ENCODE results near the gene NGEF.

The NGEF gene

DNA sequence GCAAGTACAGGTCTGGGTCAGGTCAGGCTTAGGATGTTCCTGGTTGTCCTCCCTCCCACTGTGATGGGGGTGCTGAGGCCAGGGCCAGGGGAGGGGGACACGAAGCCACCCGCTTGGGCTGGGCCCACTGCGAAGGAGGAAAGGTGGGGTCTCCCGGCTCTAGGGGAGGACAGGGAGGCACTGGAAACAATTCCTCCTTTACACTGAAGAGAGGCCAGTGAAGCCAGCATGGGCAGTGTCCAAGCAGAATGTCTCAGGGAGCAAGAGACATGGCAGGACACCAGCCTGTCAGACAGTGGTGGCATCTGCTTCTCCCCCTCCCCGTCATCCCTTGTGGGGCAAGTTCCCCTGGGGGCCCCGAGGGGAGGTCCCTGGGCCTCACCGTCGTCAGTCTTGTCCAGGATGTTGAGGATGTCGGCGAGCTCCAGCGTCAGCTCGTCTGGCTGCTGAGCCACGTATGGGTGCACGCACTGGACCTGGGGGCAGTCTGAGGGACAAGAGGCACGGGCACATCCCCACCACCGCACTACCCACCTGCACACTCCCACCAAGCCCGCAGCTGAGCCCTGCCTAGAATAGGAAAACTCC is 132.2 kb downstream of the NGEF start:
- FAIRE-seq = no peak

DNA sequence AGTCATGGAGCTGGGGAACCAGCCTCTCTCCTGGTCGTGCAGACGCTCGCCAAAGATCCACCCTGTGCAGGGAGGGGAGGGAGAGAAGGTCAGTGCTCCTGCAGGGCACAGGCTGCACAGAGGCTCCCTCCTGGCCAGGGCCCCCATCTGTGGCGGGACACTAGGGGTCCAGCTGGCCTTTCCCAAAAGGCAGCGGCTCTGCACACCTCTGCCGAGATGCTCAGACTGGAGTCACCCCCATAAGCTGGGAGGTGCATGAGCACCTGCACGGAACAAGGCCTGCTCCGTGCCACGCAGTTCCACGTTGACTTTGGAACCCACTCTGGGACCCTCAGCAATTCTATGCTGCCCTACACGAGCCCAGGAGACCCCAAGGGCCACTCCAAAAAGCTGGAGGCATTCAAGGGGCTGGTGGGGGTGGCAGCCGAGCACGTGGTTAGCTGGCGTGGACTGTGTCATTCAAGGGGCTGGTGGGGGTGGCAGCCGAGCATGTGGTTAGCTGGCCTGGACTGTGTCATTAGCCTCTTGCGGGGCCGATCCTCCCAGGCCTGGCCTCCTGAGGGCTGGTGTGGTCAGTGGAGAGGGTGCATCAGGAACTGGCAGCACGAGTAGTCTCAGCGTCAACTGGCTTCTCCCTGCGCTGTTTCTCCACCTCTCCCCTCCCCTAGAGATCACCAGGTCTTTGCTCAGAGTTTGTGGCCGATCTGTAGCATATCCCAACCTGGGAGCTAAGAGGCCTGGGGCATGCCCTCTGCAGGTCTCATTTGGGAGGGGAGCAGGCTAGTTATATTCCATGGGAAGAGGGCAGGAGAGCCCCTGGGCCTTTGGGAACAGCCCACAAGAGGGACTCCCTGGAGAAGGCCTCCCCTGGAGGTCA is 133.2 kb downstream of the NGEF start:
- no peak for FAIRE-seq

DNA sequence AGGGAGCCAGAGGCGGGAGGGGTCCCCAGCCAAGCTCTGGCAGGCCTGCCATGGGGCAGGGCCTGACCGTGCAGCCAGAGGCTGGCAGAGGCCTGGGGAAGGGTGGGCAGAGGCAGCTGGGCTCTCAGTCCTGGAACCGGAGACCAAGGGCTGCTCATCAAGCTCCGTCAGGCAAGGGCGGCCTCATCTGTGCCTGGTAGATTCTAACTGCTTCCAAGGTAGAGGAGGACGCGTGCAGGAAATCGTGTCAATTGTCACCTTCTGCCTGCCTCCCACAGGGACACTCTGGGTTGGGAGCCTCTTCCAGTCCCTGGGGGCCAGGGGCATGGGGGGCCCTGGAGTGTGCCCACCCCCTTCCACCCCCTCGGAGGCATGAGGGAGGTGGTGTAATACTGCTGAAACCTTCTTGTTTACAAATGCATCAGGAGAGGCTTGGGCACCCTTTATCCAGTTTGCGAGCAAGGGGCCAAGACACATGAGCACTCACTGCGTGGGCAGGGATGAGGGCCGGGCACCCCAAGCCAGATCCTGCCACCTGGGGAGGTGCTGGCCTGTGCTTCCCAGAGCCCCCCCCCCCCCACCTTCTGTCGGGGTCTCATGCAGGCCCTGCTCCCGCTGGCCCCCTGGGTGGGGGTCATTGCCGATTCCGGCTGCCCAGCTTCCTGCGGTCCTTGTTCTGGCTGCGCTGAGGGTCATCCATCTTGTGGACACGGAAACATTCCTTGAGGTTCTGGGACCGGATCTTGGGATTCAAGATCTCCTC is 134.0 kb downstream of the NGEF start:
- FAIRE-seq = no peak

- no peak for FAIRE-seq
Observed at GRCh38 chr2:232877940-232878511, 135.0 kb downstream of the NGEF start.

GRCh38 chr2:232876978-232877441 is 136.0 kb downstream of the NGEF start:
- no peak for FAIRE-seq

DNA sequence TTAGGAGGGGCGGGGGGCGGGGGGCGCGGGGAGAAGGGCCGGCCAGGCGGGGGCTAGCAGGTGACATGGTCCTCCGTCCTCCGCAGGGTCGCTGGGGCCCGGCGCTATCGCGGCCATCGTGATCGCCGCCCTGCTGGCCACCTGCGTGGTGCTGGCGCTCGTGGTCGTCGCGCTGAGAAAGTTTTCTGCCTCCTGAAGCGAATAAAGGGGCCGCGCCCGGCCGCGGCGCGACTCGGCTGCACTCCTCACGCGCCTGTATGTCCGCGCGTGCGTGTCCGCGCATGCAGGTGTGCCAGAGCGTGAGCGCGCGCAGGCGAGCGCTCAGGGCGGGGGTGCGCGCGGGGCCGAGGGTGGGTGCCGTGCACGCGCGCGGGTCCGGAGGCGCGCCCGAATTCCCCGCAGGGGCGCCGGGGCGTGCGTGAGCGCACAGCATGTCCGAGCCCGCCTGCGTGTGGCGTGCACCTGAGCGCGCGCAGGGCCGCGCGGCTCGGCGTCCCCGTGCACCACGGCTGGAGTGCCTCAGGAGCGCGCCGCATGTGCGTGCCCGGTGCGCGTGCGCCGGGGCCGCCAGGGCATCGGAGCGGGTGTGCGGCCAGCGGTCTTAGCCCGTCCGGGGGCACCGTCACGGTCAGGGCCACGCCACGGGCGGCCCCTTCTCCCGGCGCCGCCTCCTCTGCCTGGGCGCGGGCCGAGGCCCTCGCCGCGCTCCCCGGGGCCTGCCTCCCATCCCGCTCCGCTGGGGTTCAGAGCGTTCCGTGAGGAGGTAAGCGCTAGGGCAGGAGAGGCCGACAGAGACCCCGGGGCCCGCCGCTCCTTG is 136.7 kb downstream of the NGEF start:
- no peak for FAIRE-seq

- no peak for FAIRE-seq
Observed at GRCh38 chr2:232875256-232876121, 137.6 kb downstream of the NGEF start.

GRCh38 chr2:232874677-232875223 is 138.3 kb downstream of the NGEF start:
- no peak for FAIRE-seq

DNA sequence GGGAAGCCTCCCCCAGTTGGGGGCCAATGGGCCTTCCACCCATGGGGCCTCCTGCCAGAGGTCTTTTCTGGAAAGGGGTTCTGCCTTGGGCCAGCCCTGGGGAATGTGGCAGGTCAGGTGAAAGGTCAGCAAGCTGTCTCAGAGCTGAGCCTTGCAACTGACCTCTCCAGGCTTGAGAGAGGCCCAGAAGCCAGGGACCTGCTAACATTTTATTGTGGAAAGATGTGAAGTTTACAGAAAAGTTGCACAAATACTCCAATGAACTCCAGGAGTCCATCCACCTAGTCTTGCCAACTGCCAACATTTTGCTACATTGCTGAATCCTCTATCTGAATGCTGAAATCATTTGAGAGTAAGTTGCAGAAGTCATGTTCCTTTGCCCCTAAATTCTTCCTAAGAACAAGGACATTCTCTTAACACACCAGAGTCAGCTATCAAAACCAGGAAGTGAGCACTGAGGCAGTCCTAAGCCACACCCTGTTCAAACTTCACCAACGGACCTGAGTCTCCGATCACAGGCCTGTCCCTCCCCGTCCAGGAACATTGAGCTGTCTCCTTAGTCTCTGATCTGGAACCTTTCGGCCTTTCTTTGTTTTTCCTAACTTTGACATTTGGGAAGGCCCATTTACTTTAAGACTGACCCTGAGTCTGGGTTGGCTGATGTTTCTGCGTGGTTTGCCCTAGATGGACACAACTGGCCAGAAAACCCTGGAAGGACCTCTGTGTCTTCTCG is 139.0 kb downstream of the NGEF start:
- FAIRE-seq = no peak

GRCh38 chr2:232873292-232873908 is 139.7 kb downstream of the NGEF start:
- no peak for FAIRE-seq

- FAIRE-seq = no peak
Observed at GRCh38 chr2:232872826-232873225, 140.2 kb downstream of the NGEF start.

DNA sequence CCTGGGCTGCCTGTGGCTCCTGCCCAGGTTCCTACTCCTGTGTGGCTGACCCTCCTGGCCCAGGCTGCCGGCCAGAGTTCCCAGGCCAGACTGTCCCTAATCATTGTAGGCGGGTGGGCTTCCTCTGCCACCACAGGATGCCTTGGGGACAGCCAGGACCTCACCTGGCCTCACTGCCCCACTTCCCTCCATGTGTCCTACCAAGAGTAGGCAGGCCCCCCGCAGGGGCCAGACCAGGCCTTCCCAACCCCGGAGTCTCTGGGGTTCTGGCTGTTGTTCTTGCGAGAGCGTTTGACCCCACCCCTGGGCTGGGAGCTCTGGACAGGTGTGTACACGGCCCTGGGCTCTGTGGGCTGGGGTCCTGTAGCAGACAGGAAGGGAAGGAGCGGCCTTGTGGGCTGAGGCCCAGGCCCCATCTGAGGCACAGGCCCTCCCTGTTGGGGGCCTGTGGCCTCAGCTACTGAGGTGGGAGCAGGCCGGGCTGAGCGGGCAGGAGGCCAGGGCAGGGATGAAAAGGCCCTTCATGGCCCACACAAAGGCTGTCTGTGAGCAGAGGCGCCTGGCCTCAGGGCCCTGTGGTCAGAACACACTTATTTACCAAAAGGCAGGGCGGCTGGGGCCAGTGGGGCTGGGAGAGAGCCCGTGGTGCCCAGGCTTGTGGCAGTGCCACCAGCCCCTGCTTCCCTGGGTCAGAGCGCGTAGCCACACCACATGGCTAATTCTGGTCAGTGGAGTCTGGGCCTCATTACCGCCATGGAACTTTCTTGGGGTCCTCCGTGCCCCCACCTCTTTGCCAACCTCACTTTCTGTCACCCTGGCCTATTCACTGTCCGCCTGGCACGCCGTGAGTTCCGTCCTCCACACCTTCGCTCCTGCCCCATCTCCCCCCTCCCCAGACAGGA is 141.0 kb downstream of the NGEF start:
- no peak for FAIRE-seq

DNA sequence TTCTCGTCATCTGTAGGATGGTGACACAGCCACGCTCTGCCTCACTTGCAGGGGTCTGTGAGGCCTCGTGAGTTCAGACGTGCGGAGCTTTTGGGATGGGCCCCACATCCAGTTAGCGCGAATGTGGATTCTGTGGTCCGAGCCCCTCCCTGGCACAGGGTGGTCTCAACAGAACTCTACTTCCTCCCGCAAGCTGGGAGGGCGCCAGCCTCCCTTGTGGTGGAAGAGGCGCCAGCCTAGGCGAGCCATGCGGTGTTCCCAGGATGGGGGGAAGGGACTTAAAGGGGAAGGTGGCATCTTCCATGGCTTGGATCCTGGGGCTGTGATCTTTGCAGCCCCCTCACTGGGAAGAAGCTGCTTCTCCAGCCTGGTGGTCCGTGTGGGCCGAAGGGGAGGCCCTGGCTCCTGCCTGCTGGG is 141.6 kb downstream of the NGEF start:
- no peak for FAIRE-seq

GRCh38 chr2:232870766-232871371 is 142.2 kb downstream of the NGEF start:
- FAIRE-seq = no peak

DNA sequence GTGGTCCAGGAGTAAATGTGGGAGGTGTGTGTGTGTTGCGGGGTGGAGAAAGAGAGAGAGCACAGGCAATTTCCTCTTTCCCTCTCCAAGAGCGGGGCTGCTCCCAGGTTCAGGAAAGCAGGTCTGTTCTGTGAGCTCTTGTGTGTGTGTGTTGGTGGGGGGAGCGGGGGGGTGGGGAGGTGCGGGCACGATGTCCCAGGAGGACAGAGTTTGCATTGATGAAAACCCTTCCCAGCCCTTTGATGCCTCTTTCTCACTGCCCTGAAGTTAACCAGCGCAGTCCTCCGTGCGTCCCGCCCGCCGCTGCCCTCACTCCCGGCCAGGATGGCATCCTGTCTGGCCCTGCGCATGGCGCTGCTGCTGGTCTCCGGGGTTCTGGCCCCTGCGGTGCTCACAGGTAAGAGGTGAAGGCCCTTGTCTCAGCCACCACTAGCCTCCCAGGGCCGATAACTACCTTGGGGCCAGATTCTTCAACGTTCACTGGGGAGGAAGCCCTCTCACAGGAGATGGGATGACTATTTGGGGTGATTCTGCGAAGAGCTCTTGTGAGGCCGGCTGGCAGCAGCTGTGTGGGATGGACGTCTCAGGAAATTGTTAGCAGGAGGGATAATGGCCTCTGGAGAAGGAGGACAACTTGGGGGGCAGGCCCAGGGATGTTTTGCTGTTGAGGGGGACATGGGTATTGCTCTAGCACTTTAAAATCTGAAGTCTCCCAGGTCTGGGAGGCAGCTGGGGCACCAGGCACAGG is 142.9 kb downstream of the NGEF start, which contains the start of gene SNORC:
Gene SNORC, plus strand, starts transcription at position 247 of the 748 bp plus-strand sequence. Its CDS starts 78 bp downstream, at position 325.
- FAIRE-seq = no peak

- FAIRE-seq = no peak
Observed at GRCh38 chr2:232869138-232870017, 143.7 kb downstream of the NGEF start.

Measured in A204.1 (cell line).